ENCODE results near the gene FKBP1A.

The FKBP1A gene

GRCh38 chr20:1434571-1435336 is 41.9 kb upstream of the FKBP1A start:
- H3K27me3 ChIP-seq (ENCODE audit: insufficient read depth, low read depth): no peaks in the 10 kb centered on the region
- H3K9ac ChIP-seq: no peak overlapping the region
- H3K27ac ChIP-seq: no peak overlapping the region
- no peaks in the 10 kb centered on the region for H3K79me2 ChIP-seq (ENCODE audit: insufficient read depth, low read depth)
- no peaks in the 10 kb centered on the region for H4K20me1 ChIP-seq (ENCODE audit: insufficient read depth)
- no peaks in the 10 kb centered on the region for H3K36me3 ChIP-seq (ENCODE audit: insufficient read depth)
- H3K4me2 ChIP-seq: peak overlapping the region; percentile 62
- H3K4me1 ChIP-seq (ENCODE audit: low read depth, poor library complexity, severe bottlenecking): peaks cover 23% of the 10 kb centered on the region
- no peak overlapping the region for H2AFZ ChIP-seq (ENCODE audit: low read depth)
- H3K4me3 ChIP-seq (IDR thresholded peaks at IDR 0.05; ENCODE audit: insufficient read depth, low read depth, low read length): no peak overlapping the region
- no peak for TF ChIP-seq CTCF (conservative IDR thresholded peaks at IDR 0.05; ENCODE audit: low read depth, low read length)

- Histone ChIP-seq H3K79me2 (ENCODE audit: insufficient read depth, low read depth) (no peaks in the 10 kb centered on the region), H2AFZ (ENCODE audit: low read depth) (no peak overlapping the region), H3K4me1 (ENCODE audit: low read depth, poor library complexity, severe bottlenecking) (peaks cover 23% of the 10 kb centered on the region), H3K4me2 (no peak overlapping the region), H3K9ac (no peak overlapping the region), H3K36me3 (ENCODE audit: insufficient read depth) (no peaks in the 10 kb centered on the region), H3K27me3 (ENCODE audit: insufficient read depth, low read depth) (no peaks in the 10 kb centered on the region), H4K20me1 (ENCODE audit: insufficient read depth) (no peaks in the 10 kb centered on the region), H3K27ac (no peak overlapping the region), H3K4me3 (IDR thresholded peaks at IDR 0.05; ENCODE audit: insufficient read depth, low read depth, low read length) (no peak overlapping the region)
- TF ChIP-seq CTCF (conservative IDR thresholded peaks at IDR 0.05; ENCODE audit: low read depth, low read length): no peak
Observed at GRCh38 chr20:1431158-1431557, 38.3 kb upstream of the FKBP1A start.

GRCh38 chr20:1430004-1430451 is 37.2 kb upstream of the FKBP1A start:
- no peaks in the 10 kb centered on the region for H3K27me3 ChIP-seq (ENCODE audit: insufficient read depth, low read depth)
- no peaks in the 10 kb centered on the region for H3K36me3 ChIP-seq (ENCODE audit: insufficient read depth)
- no peak overlapping the region for H3K4me3 ChIP-seq (IDR thresholded peaks at IDR 0.05; ENCODE audit: insufficient read depth, low read depth, low read length)
- H4K20me1 ChIP-seq (ENCODE audit: insufficient read depth): no peaks in the 10 kb centered on the region
- peaks cover 18% of the 10 kb centered on the region for H3K4me1 ChIP-seq (ENCODE audit: low read depth, poor library complexity, severe bottlenecking)
- H3K4me2 ChIP-seq: no peak overlapping the region
- no peak overlapping the region for H3K9ac ChIP-seq
- no peak overlapping the region for H2AFZ ChIP-seq (ENCODE audit: low read depth)
- H3K27ac ChIP-seq: no peak overlapping the region
- no peaks in the 10 kb centered on the region for H3K79me2 ChIP-seq (ENCODE audit: insufficient read depth, low read depth)
- no peak for TF ChIP-seq CTCF (conservative IDR thresholded peaks at IDR 0.05; ENCODE audit: low read depth, low read length)

GRCh38 chr20:1429143-1429728 is 36.4 kb upstream of the FKBP1A start:
- TF ChIP-seq CTCF (conservative IDR thresholded peaks at IDR 0.05; ENCODE audit: low read depth, low read length): no peak
- Histone ChIP-seq H3K27me3 (ENCODE audit: insufficient read depth, low read depth) (no peaks in the 10 kb centered on the region), H3K4me2 (no peak overlapping the region), H2AFZ (ENCODE audit: low read depth) (no peak overlapping the region), H3K27ac (no peak overlapping the region), H3K9ac (no peak overlapping the region), H3K79me2 (ENCODE audit: insufficient read depth, low read depth) (no peaks in the 10 kb centered on the region), H3K36me3 (ENCODE audit: insufficient read depth) (no peaks in the 10 kb centered on the region), H4K20me1 (ENCODE audit: insufficient read depth) (no peaks in the 10 kb centered on the region), H3K4me3 (IDR thresholded peaks at IDR 0.05; ENCODE audit: insufficient read depth, low read depth, low read length) (no peak overlapping the region), H3K4me1 (ENCODE audit: low read depth, poor library complexity, severe bottlenecking) (peaks cover 11% of the 10 kb centered on the region)
